SH-SY5Y (cell line): ENCODE measurements around the gene SLC25A51.

Experiments
- GATA2 ChIP-seq: IDR thresholded peaks from 2 replicates; pipeline ENCODE4 v1.6.1; 2011; ENCODE audit warnings: mild to moderate bottlenecking, low read depth, low read length
- GATA3 ChIP-seq: IDR thresholded peaks from 2 replicates; pipeline ENCODE4 v1.6.1; 2011; ENCODE audit warnings: low read depth, mild to moderate bottlenecking, low read length, moderate library complexity

DNA sequence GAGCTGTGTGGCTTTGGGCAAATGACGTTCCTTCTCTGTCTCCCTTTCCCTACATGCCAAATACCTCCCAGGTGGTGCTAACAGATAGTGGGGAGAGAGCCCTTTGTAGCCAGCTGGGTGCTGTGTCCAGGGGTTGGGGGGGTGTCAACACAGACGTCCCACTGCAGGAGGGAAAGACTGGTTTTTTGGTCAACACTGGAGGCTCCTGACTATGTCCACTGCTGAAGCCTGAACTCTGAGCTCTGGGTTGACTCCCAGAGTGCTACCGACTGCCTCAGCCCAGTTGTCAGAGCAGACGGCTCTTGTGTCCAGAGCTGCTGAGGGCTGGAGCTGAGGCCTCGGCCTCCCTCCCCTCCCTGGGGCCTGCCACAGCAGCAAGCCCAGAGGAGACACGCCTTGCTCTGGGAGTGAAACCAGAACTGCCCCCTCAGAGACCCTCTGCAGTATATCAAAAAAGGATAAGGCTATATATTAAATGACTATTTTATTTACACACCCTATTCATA lies 14.8 kb upstream of the SLC25A51 start:
- TF ChIP-seq GATA2 (no peak), GATA3 (no peak)
